GM19438 (cell line): Measurements from ENCODE around the gene TFDP1.

Experiments
- ATAC-seq: cut with Tn5 transposase; IDR thresholded peaks from one replicate; pipeline ENCODE4 v1.9.1; 2021; ENCODE audit warnings: low read depth; ENCODE audit not compliant: unreplicated experiment

The TFDP1 gene

GRCh38 chr13:113628291-113629270 lies 44.0 kb downstream of the TFDP1 start:
- no peak for ATAC-seq

- ATAC-seq: no peak
Measured at GRCh38 chr13:113629866-113630265, 45.3 kb downstream of the TFDP1 start.

GRCh38 chr13:113630296-113630695 lies 45.7 kb downstream of the TFDP1 start:
- ATAC-seq: no peak

GRCh38 chr13:113630804-113631203 lies 46.3 kb downstream of the TFDP1 start:
- no peak for ATAC-seq

GRCh38 chr13:113631341-113632095 lies 47.0 kb downstream of the TFDP1 start:
- ATAC-seq: no peak

- no peak for ATAC-seq
Measured at GRCh38 chr13:113632706-113633484, 48.3 kb downstream of the TFDP1 start.

GRCh38 chr13:113633485-113633873 lies 48.9 kb downstream of the TFDP1 start:
- ATAC-seq: no peak

GRCh38 chr13:113634279-113635047 lies 49.9 kb downstream of the TFDP1 start:
- ATAC-seq: no peak

GRCh38 chr13:113635048-113635420 lies 50.5 kb downstream of the TFDP1 start:
- no peak for ATAC-seq

GRCh38 chr13:113635709-113636108 lies 51.2 kb downstream of the TFDP1 start:
- no peak for ATAC-seq

- ATAC-seq: no peak
Measured at GRCh38 chr13:113636266-113636963, 51.9 kb downstream of the TFDP1 start.

GRCh38 chr13:113637262-113638160 lies 53.0 kb downstream of the TFDP1 start:
- no peak for ATAC-seq

GRCh38 chr13:113638173-113638746 lies 53.7 kb downstream of the TFDP1 start:
- ATAC-seq: no peak

- ATAC-seq: no peak
Measured at GRCh38 chr13:113638806-113639205, 54.3 kb downstream of the TFDP1 start.

- ATAC-seq: no peak
Measured at GRCh38 chr13:113639616-113640262, 55.2 kb downstream of the TFDP1 start.

GRCh38 chr13:113641426-113641825 lies 56.9 kb downstream of the TFDP1 start:
- no peak for ATAC-seq

- no peak for ATAC-seq
Measured at GRCh38 chr13:113642563-113642962, 58.0 kb downstream of the TFDP1 start.

- no peak for ATAC-seq
Measured at GRCh38 chr13:113643593-113643992, 59.0 kb downstream of the TFDP1 start.
